CD14-positive monocyte (primary cell): ENCODE data around the gene CHMP4B. TPM values are rescaled to one million over a fixed set of nuclear protein-coding genes. Genes with fewer than 3 reads are reported as not detected.

Source experiments
- DNase-seq, 3 donors: peaks; one replicate each; pipeline ENCODE4 v3.0.0-alpha.2; 2011 to 2022
- H2AFZ ChIP-seq: 2 replicates; pipeline ENCODE4 v1.6.0; 2012; ENCODE audit warnings: mild to moderate bottlenecking, low read depth, low read length, inconsistent platforms; ENCODE audit not compliant: insufficient read depth, poor library complexity, severe bottlenecking
- H3K27ac ChIP-seq, 2 donors: 1 replicate in 1 of 2; 2 replicates in 1 of 2; pipeline ENCODE4 v1.5.1; 2012 to 2013; ENCODE audit warnings: low read length in 2 of 2, control low read depth in 1 of 2, inconsistent platforms in 1 of 2, low read depth in 1 of 2, mild to moderate bottlenecking in 1 of 2
- H3K27me3 ChIP-seq, 2 donors: one replicate each; pipeline versions ENCODE4 v1.6.0 to v1.6.1; 2011 to 2013; ENCODE audit warnings: low read length in 2 of 2; ENCODE audit not compliant: control insufficient read depth in 2 of 2, insufficient read depth in 2 of 2
- H3K36me3 ChIP-seq, 2 donors: replicated peaks in 1 of 2; 1 replicate in 1 of 2; 2 replicates in 1 of 2; pipeline versions ENCODE4 v1.5.1 to v1.6.1; 2012 to 2013; ENCODE audit warnings: low read length in 2 of 2, control low read depth in 1 of 2, inconsistent platforms in 1 of 2, mild to moderate bottlenecking in 1 of 2; ENCODE audit not compliant: insufficient read depth in 2 of 2, control insufficient read depth in 1 of 2
- H3K4me1 ChIP-seq, 2 donors: 1 replicate in 1 of 2; 2 replicates in 1 of 2; pipeline versions ENCODE4 v1.5.1 to v1.6.1; 2012 to 2013; ENCODE audit warnings: low read length in 2 of 2, control low read depth in 1 of 2, inconsistent platforms in 1 of 2, mild to moderate bottlenecking in 1 of 2, moderate library complexity in 1 of 2; ENCODE audit not compliant: insufficient read depth in 2 of 2, control insufficient read depth in 1 of 2
- H3K4me2 ChIP-seq: replicated peaks from 2 replicates; pipeline ENCODE3; 2012; ENCODE audit warnings: low read length, moderate library complexity, mild to moderate bottlenecking; ENCODE audit not compliant: poor library complexity, severe bottlenecking; ENCODE audit errors: extremely low read depth
- H3K4me3 ChIP-seq, 3 experiments: fragments of 200-600 bp in 1 of 3; sonication (generic) in 1 of 3; replicated peaks in 1 of 3; 1 replicate in 2 of 3; 2 replicates in 1 of 3; pipeline ENCODE4 v1.5.1; 2011 to 2013; ENCODE audit warnings: low read length in 3 of 3, mild to moderate bottlenecking in 3 of 3, control low read depth in 2 of 3, low read depth in 2 of 3, inconsistent platforms in 1 of 3, moderate library complexity in 1 of 3
- H3K79me2 ChIP-seq: 2 replicates; pipeline ENCODE4 v1.6.0; 2012; ENCODE audit warnings: mild to moderate bottlenecking, control low read depth, inconsistent platforms, low read length, moderate library complexity; ENCODE audit not compliant: insufficient read depth
- H3K9ac ChIP-seq: 2 replicates; pipeline ENCODE4 v1.6.0; 2017; ENCODE audit warnings: low read length, mild to moderate bottlenecking; ENCODE audit not compliant: insufficient read depth, poor library complexity, severe bottlenecking
- H3K9me3 ChIP-seq, 2 donors: replicated peaks in 1 of 2; 1 replicate in 1 of 2; 2 replicates in 1 of 2; pipeline versions ENCODE4 v1.5.1 to v1.6.1; 2012 to 2013; ENCODE audit warnings: low read length in 2 of 2, control low read depth in 1 of 2; ENCODE audit not compliant: control insufficient read depth in 1 of 2, insufficient read depth in 1 of 2
- H4K20me1 ChIP-seq: 2 replicates; pipeline ENCODE4 v1.6.0; 2012; ENCODE audit warnings: mild to moderate bottlenecking, low read length, control low read depth, moderate library complexity; ENCODE audit not compliant: insufficient read depth
- H3K27ac Mint-ChIP-seq, 7 donors: one replicate each; pipeline ENCODE4 v1.8.0; 2020; ENCODE audit warnings: mild to moderate bottlenecking in 7 of 7, mixed read lengths in 7 of 7, moderate library complexity in 6 of 7, inconsistent platforms in 2 of 7
- H3K27me3 Mint-ChIP-seq, 3 donors: one replicate each; pipeline ENCODE4 v1.8.0; 2021 to 2022; ENCODE audit warnings: low read depth in 3 of 3, mild to moderate bottlenecking in 3 of 3, mixed read lengths in 3 of 3, moderate library complexity in 3 of 3, inconsistent platforms in 1 of 3
- H3K36me3 Mint-ChIP-seq, 2 donors: one replicate each; pipeline ENCODE4 v1.8.0; 2020; ENCODE audit warnings: mixed read lengths in 2 of 2, inconsistent platforms in 1 of 2, mild to moderate bottlenecking in 1 of 2
- H3K4me1 Mint-ChIP-seq: one replicate; pipeline ENCODE4 v1.8.0; 2020; ENCODE audit warnings: mild to moderate bottlenecking, mixed read lengths
- H3K4me3 Mint-ChIP-seq, 2 donors: one replicate each; pipeline ENCODE4 v1.8.0; 2020; ENCODE audit warnings: mild to moderate bottlenecking in 2 of 2, mixed read lengths in 2 of 2, moderate library complexity in 1 of 2
- H3K9me3 Mint-ChIP-seq, 7 donors: one replicate each; pipeline ENCODE4 v1.8.0; 2020 to 2022; ENCODE audit warnings: mixed read lengths in 7 of 7, mild to moderate bottlenecking in 6 of 7, moderate library complexity in 6 of 7, inconsistent platforms in 2 of 7
- CTCF ChIP-seq: fragments of 200-600 bp; IDR thresholded peaks from one replicate; pipeline ENCODE4 v1.8.0; 2022; ENCODE audit warnings: antibody characterized with exemption, mild to moderate bottlenecking
- WGBS: methylation state at CpG from one replicate; pipeline ENCODE4 v1.1.5; 2013; ENCODE audit warnings: missing lambda C conversion rate; ENCODE audit not compliant: insufficient coverage; 5-methylcytosine and 5-hydroxymethylcytosine counted together
- intact Hi-C, 2 donors: fragments of 100-400 bp; cut with micrococcal nuclease; formaldehyde crosslinking; loops; one replicate each; pipeline versions ENCODE4 v1.15.0 to v1.15.1; 2023
- polyA plus RNA-seq, 3 donors: library from polyadenylated mRNA; depleted of rRNA in 1 of 3; unstranded in 2 of 3; stranded (reverse) in 1 of 3; fragments of 300-500 nt in 2 of 3; fragments of >200 nt in 1 of 3; fragmentation: Illumina TruSeq in 2 of 3; gene quantifications; 1 replicate in 2 of 3; 2 replicates in 1 of 3; pipeline ENCODE4 v1.2.3, GENCODE V29; 2012 to 2021

The CHMP4B gene
- polyA plus RNA-seq, 3 donors = 7.1 to 181 (median 10.0) TPM

DNA sequence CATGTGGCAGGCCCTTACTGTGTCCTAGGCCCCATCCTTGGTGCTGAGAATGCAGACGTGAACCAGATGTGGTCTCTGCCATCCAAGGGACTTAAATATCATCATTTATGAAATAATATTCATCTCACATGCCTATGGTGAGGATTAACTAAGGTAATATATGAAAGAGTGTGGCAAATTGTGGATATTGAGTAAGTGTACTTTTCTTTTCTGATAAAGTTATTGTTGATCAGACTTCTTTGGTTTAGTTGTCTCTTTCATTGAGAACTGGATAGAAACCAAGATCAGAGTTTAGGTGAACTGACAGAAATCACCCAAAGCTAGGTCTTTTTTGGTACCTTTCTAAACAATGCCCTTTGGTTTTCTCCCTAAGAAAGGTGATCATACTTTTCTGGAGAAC is 5.0 kb downstream of the CHMP4B start:
- peaks cover 28 to 59% of the 10 kb centered on the region in 2 donors for H3K36me3 Mint-ChIP-seq
- Histone ChIP-seq H3K9ac (no peak overlapping the region), H3K4me2 (no peak overlapping the region), H2AFZ (no peak overlapping the region), H3K36me3 (peaks cover 14 to 52% of the 10 kb centered on the region in 2 donors), H3K4me1 (peaks cover 29 to 48% of the 10 kb centered on the region in 2 donors), H3K4me3 (no peak overlapping the region), H3K79me2 (peaks cover 99% of the 10 kb centered on the region), H3K27ac (peak overlapping the region in 1 of 2 donors; percentile 54), H3K9me3 (no peaks in the 10 kb centered on the region), H4K20me1 (peaks cover 89% of the 10 kb centered on the region), H3K27me3 (no peaks in the 10 kb centered on the region)
- peaks cover 71% of the 10 kb centered on the region for H3K4me1 Mint-ChIP-seq
- H3K27ac Mint-ChIP-seq = peak overlapping the region in 2 of 7 donors; percentile 44 to 54
- peaks cover 0 to 2% (median 0%) of the 10 kb centered on the region in 3 donors for H3K27me3 Mint-ChIP-seq
- H3K9me3 Mint-ChIP-seq = peaks cover 0 to 2% (median 0%) of the 10 kb centered on the region in 7 donors
- TF ChIP-seq CTCF = no peak
- DNase-seq = no peak
- WGBS = no CpG with 5 or more reads among the region's 1 CpG
- intact Hi-C loops = no loop called here
- no peak overlapping the region for H3K4me3 Mint-ChIP-seq

DNA sequence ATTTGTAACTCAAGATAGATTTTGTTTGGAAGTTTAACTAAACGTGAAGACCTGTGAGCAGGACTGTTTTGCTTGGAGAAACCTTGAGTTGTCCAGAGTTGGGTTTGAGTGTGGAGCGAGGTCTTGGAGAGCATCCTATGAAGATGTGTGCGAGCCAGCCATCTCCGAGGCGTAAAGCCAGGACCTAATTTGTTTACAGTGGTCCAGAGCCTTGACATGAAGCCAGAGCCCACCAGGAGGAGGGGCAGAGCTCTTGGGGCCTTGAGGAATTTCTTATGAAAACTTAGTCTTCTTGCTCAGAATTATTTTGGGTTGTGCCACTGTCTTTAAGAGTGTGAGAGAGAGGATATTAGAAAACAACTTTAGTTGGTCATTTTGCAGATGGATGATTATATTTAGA is 6.3 kb downstream of the CHMP4B start:
- Histone ChIP-seq H3K4me1 (peaks cover 24 to 48% of the 10 kb centered on the region in 2 donors), H3K9me3 (no peaks in the 10 kb centered on the region), H3K27ac (peak overlapping the region in 1 of 2 donors; percentile 54), H3K4me3 (no peak overlapping the region), H2AFZ (no peak overlapping the region), H3K9ac (no peak overlapping the region), H4K20me1 (peaks cover 100% of the 10 kb centered on the region), H3K27me3 (no peaks in the 10 kb centered on the region), H3K4me2 (no peak overlapping the region), H3K36me3 (peaks cover 15 to 55% of the 10 kb centered on the region in 2 donors), H3K79me2 (peaks cover 100% of the 10 kb centered on the region)
- TF ChIP-seq CTCF = no peak
- H3K4me3 Mint-ChIP-seq = no peak overlapping the region
- no peak for DNase-seq
- 95% methylated on average over 5 of the region's 5 CpGs for WGBS
- intact Hi-C loops = no loop called here
- H3K27ac Mint-ChIP-seq = peak overlapping the region in 2 of 7 donors; percentile 55 to 57
- peaks cover 71% of the 10 kb centered on the region for H3K4me1 Mint-ChIP-seq
- no peaks in the 10 kb centered on the region for H3K27me3 Mint-ChIP-seq
- H3K9me3 Mint-ChIP-seq = no peaks in the 10 kb centered on the region
- peaks cover 30 to 60% of the 10 kb centered on the region in 2 donors for H3K36me3 Mint-ChIP-seq
